Esophagus muscularis mucosa (tissue), 4 donors: ENCODE results near the gene PPIG. TPM values are rescaled to one million over a fixed set of nuclear protein-coding genes. Genes with fewer than 3 reads are reported as not detected.

ENCODE experiments used
- DNase-seq: peaks from one replicate; pipeline ENCODE4 v3.0.0-alpha.2; 2017; ENCODE audit errors: extremely low spot score
- H3K27ac ChIP-seq, 4 donors: fragments of 200-600 bp; sonication (generic); replicated peaks in 1 of 4; 1 replicate in 3 of 4; 2 replicates in 1 of 4; pipeline ENCODE4 v1.5.1; 2016 to 2019; ENCODE audit warnings: mild to moderate bottlenecking in 1 of 4
- H3K27me3 ChIP-seq, 4 donors: fragments of 200-600 bp; sonication (generic); one replicate each; pipeline versions ENCODE4 v1.5.1 to v1.6.0; 2016 to 2019
- H3K36me3 ChIP-seq, 4 donors: fragments of 200-600 bp; sonication (generic); one replicate each; pipeline ENCODE4 v1.5.1; 2016 to 2019
- H3K4me1 ChIP-seq, 4 donors: fragments of 200-600 bp; sonication (generic); one replicate each; pipeline ENCODE4 v1.5.1; 2016 to 2019
- H3K4me3 ChIP-seq, 4 donors: fragments of 200-600 bp; sonication (generic); 1 replicate in 2 of 4; 2 replicates in 2 of 4; pipeline ENCODE4 v1.5.1; 2016 to 2019; ENCODE audit warnings: mild to moderate bottlenecking in 4 of 4, moderate library complexity in 1 of 4
- H3K9me3 ChIP-seq, 4 donors: fragments of 200-600 bp; sonication (generic); 1 replicate in 3 of 4; 2 replicates in 1 of 4; pipeline ENCODE4 v1.5.1; 2016 to 2019
- CTCF ChIP-seq, 3 experiments: fragments of 200-600 bp in 2 of 3; fragments of 450-650 bp in 1 of 3; sonication (generic) in 2 of 3; IDR thresholded peaks; one replicate each; pipeline ENCODE4 v1.5.1; 2017 to 2019; ENCODE audit warnings: antibody characterized with exemption in 3 of 3, mild to moderate bottlenecking in 2 of 3, moderate library complexity in 1 of 3
- EP300 ChIP-seq: sonication (generic); formaldehyde crosslinking; IDR thresholded peaks from one replicate; pipeline ENCODE4 v1.6.1; 2017; ENCODE audit warnings: antibody characterized with exemption
- POLR2A ChIP-seq: fragments of 450-650 bp; IDR thresholded peaks from one replicate; pipeline ENCODE4 v1.6.1; 2017; ENCODE audit warnings: antibody characterized with exemption, moderate library complexity, mild to moderate bottlenecking, low read depth
- POLR2AphosphoS5 ChIP-seq, 2 donors: sonication (generic); formaldehyde crosslinking; IDR thresholded peaks; one replicate each; pipeline ENCODE4 v1.6.1; 2017; ENCODE audit warnings: antibody characterized with exemption in 2 of 2
- WGBS: methylation state at CpG from one replicate; pipeline ENCODE4 v1.1.5; 2018; 5-methylcytosine and 5-hydroxymethylcytosine counted together
- intact Hi-C: fragments of 100-400 bp; cut with DNase I; formaldehyde crosslinking; loops from one replicate; pipeline ENCODE4 v1.15.1; 2023
- total RNA-seq, 4 donors: library from RNA; depleted of rRNA; stranded (reverse); fragments of >200 nt; gene quantifications; one replicate each; pipeline versions ENCODE4 v1.1.0 to v1.2.1, GENCODE V29; 2016

Gene PPIG
- total RNA-seq, 4 donors from 2014 or later, result 26.5 to 48.6 (median 34.5) TPM

- Histone ChIP-seq H3K36me3 (no peaks in the 10 kb centered on the region), H3K4me1 (no peaks in the 10 kb centered on the region), H3K27ac (no peak overlapping the region), H3K9me3 (no peaks in the 10 kb centered on the region), H3K27me3 (no peaks in the 10 kb centered on the region), H3K4me3 (no peak overlapping the region)
- DNase-seq, result no peak
- intact Hi-C loops, result no loop called here
- WGBS, result 100% methylated on average over 1 of the region's 1 CpG
- TF ChIP-seq CTCF (IDR thresholded peaks at IDR 0.05) (no peak), EP300 (no peak), POLR2A (no peak), POLR2AphosphoS5 (IDR thresholded peaks at IDR 0.05) (no peak)
Observed at GRCh38 chr2:169662744-169663143, 78.6 kb downstream of the PPIG start.

- TF ChIP-seq CTCF (IDR thresholded peaks at IDR 0.05) (no peak), POLR2AphosphoS5 (IDR thresholded peaks at IDR 0.05) (no peak)
- no peaks in the 10 kb centered on the region for H3K36me3 ChIP-seq
- WGBS, result 89% methylated on average over 3 of the region's 3 CpGs
- H3K27me3 ChIP-seq, result no peaks in the 10 kb centered on the region
- no peak overlapping the region for H3K27ac ChIP-seq
- no peak for DNase-seq
- intact Hi-C loops, result no loop called here
- H3K9me3 ChIP-seq, result no peaks in the 10 kb centered on the region
- H3K4me3 ChIP-seq, result no peak overlapping the region
- no peaks in the 10 kb centered on the region for H3K4me1 ChIP-seq
Observed at GRCh38 chr2:169663247-169663646, 79.1 kb downstream of the PPIG start.

- Histone ChIP-seq H3K27me3 (no peaks in the 10 kb centered on the region), H3K27ac (no peak overlapping the region), H3K9me3 (no peaks in the 10 kb centered on the region), H3K4me3 (no peak overlapping the region), H3K4me1 (no peaks in the 10 kb centered on the region), H3K36me3 (no peaks in the 10 kb centered on the region)
- intact Hi-C loops, result no loop called here
- 82% methylated on average over 1 of the region's 1 CpG for WGBS
- no peak for DNase-seq
- TF ChIP-seq POLR2AphosphoS5 (IDR thresholded peaks at IDR 0.05), result no peak
- TF ChIP-seq POLR2A, result no peak
- no peak for TF ChIP-seq CTCF (IDR thresholded peaks at IDR 0.05)
- no peak for TF ChIP-seq EP300
Observed at GRCh38 chr2:169664600-169664977, 80.4 kb downstream of the PPIG start.

- 53% methylated on average over 1 of the region's 1 CpG for WGBS
- no peak overlapping the region for H3K27ac ChIP-seq
- no peaks in the 10 kb centered on the region for H3K27me3 ChIP-seq
- intact Hi-C loops, result no loop called here
- no peaks in the 10 kb centered on the region for H3K36me3 ChIP-seq
- H3K4me3 ChIP-seq, result no peak overlapping the region
- no peak for DNase-seq
- H3K9me3 ChIP-seq, result no peaks in the 10 kb centered on the region
- TF ChIP-seq POLR2AphosphoS5 (IDR thresholded peaks at IDR 0.05) (no peak), POLR2A (no peak), CTCF (IDR thresholded peaks at IDR 0.05) (no peak), EP300 (no peak)
- H3K4me1 ChIP-seq, result no peaks in the 10 kb centered on the region
Observed at GRCh38 chr2:169664978-169665930, 81.1 kb downstream of the PPIG start.

GRCh38 chr2:169667583-169667982 lies 83.4 kb downstream of the PPIG start:
- H3K36me3 ChIP-seq, result no peaks in the 10 kb centered on the region
- H3K27ac ChIP-seq, result no peak overlapping the region
- no peak overlapping the region for H3K4me3 ChIP-seq
- intact Hi-C loops, result no loop called here
- WGBS, result 24% methylated on average over 2 of the region's 2 CpGs
- no peaks in the 10 kb centered on the region for H3K4me1 ChIP-seq
- DNase-seq, result no peak
- no peak for TF ChIP-seq CTCF (IDR thresholded peaks at IDR 0.05)
- no peak for TF ChIP-seq POLR2AphosphoS5 (IDR thresholded peaks at IDR 0.05)
- no peak for TF ChIP-seq EP300
- no peak for TF ChIP-seq POLR2A
- H3K27me3 ChIP-seq, result no peaks in the 10 kb centered on the region
- H3K9me3 ChIP-seq, result no peaks in the 10 kb centered on the region
